Measurements from ENCODE around the gene PCA3.

DNA sequence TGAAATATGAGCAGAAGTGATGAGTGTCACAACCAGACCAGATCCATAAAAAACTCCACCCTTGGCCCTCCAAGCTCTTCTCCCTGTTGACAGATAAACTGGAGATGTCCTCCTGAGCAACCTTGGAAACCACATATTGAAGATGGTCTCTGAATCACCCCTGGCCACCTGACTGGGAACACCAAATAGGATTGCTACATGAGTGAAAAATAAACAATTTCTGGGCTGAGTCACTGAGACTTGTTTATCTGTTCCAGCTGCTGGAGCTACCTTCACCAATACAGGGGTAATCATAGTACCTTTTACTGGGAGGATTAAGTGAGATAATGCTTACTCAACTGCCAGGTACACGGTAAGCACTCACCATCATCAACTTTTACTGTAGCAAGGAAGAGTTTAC, 53.3 kb downstream of the PCA3 start:
- no peak for TF ChIP-seq ZNF274 (IDR thresholded peaks at IDR 0.05; ENCODE audit: borderline replicate concordance, extremely low read depth, low read length)
- TF ChIP-seq, protein P1, sequence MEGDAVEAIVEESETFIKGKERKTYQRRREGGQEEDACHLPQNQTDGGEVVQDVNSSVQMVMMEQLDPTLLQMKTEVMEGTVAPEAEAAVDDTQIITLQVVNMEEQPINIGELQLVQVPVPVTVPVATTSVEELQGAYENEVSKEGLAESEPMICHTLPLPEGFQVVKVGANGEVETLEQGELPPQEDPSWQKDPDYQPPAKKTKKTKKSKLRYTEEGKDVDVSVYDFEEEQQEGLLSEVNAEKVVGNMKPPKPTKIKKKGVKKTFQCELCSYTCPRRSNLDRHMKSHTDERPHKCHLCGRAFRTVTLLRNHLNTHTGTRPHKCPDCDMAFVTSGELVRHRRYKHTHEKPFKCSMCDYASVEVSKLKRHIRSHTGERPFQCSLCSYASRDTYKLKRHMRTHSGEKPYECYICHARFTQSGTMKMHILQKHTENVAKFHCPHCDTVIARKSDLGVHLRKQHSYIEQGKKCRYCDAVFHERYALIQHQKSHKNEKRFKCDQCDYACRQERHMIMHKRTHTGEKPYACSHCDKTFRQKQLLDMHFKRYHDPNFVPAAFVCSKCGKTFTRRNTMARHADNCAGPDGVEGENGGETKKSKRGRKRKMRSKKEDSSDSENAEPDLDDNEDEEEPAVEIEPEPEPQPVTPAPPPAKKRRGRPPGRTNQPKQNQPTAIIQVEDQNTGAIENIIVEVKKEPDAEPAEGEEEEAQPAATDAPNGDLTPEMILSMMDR (IDR thresholded peaks at IDR 0.05; ENCODE audit: control extremely low read depth in 1 of 3, insufficient read depth in 1 of 3, low read depth in 1 of 3, low read length in 3 of 3): no peak
- TF ChIP-seq SP1 (IDR thresholded peaks at IDR 0.05; ENCODE audit: low read depth, low read length): no peak

Measured in H1 (cell line).